Suprapubic skin (tissue), 4 donors: ENCODE results near the gene SPATA6L.

Experiments
- EP300 ChIP-seq: sonication (generic); formaldehyde crosslinking; IDR thresholded peaks from one replicate; pipeline ENCODE4 v1.6.1; 2017; ENCODE audit warnings: antibody characterized with exemption
- POLR2A ChIP-seq, 2 donors: fragments of 450-650 bp; IDR thresholded peaks; one replicate each; pipeline ENCODE4 v1.6.1; 2017; ENCODE audit warnings: antibody characterized with exemption in 2 of 2, mild to moderate bottlenecking in 2 of 2, moderate library complexity in 2 of 2
- POLR2AphosphoS5 ChIP-seq, 3 donors: sonication (generic); formaldehyde crosslinking; IDR thresholded peaks; one replicate each; pipeline ENCODE4 v1.6.1; 2017; ENCODE audit warnings: antibody characterized with exemption in 3 of 3
- TF ChIP-seq, protein P1 (sequence below), 2 donors: fragments of 200-600 bp in 1 of 2; fragments of 450-650 bp in 1 of 2; sonication (generic) in 1 of 2; IDR thresholded peaks; one replicate each; pipeline ENCODE4 v1.5.1; 2016 to 2019; ENCODE audit warnings: antibody characterized with exemption in 2 of 2, mild to moderate bottlenecking in 1 of 2, moderate library complexity in 1 of 2

DNA sequence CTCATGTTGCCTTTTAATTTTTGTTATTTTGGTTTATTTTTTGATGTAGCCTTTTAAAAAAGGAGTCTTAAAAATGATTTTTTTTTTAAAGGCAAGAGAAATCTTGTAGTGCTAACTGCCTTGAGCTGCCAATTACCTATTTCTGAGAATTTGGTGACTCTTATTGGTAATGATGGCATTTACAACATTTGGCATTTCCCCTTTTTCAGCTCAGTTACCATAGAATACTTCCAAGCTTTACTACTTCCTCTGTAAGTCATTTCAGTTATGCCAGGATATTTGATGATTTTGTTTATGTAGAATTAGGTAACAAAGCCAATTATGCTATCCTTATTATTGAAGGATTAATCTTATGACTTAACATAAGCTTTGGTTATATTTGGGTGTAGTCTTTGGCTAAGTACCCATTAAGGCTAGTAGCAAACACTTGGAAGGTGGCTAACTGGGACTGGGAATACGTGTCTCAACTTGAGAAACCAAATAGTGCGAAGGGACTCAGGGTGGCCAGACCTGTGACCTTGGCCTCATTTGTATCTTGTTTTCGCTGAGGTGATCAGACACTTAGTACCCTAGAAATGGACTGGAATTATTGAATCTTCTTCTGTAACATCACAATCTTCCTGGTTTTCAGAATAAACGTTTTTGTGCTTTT, 40.8 kb upstream of the SPATA6L start:
- TF ChIP-seq, protein P1, sequence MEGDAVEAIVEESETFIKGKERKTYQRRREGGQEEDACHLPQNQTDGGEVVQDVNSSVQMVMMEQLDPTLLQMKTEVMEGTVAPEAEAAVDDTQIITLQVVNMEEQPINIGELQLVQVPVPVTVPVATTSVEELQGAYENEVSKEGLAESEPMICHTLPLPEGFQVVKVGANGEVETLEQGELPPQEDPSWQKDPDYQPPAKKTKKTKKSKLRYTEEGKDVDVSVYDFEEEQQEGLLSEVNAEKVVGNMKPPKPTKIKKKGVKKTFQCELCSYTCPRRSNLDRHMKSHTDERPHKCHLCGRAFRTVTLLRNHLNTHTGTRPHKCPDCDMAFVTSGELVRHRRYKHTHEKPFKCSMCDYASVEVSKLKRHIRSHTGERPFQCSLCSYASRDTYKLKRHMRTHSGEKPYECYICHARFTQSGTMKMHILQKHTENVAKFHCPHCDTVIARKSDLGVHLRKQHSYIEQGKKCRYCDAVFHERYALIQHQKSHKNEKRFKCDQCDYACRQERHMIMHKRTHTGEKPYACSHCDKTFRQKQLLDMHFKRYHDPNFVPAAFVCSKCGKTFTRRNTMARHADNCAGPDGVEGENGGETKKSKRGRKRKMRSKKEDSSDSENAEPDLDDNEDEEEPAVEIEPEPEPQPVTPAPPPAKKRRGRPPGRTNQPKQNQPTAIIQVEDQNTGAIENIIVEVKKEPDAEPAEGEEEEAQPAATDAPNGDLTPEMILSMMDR (IDR thresholded peaks at IDR 0.05), result no peak
- TF ChIP-seq POLR2A (IDR thresholded peaks at IDR 0.05) (no peak), POLR2AphosphoS5 (IDR thresholded peaks at IDR 0.05) (no peak), EP300 (no peak)
